OCI-LY1 (cell line): Measurements from ENCODE around the gene C5orf22.

Experiments used
- H2AFZ ChIP-seq: fragments of 200-600 bp; sonication (generic), shearing (Covaris generic); 2 replicates; pipeline ENCODE4 v1.6.0; 2014; ENCODE audit warnings: antibody characterized with exemption, mild to moderate bottlenecking, low read length
- H3F3A ChIP-seq: fragments of 200-600 bp; sonication (generic), shearing (Covaris generic); 2 replicates; pipeline ENCODE4 v1.6.0; 2014; ENCODE audit warnings: mild to moderate bottlenecking, antibody characterized with exemption, low read length, moderate library complexity; ENCODE audit not compliant: insufficient read depth
- H3K27ac ChIP-seq: fragments of 200-600 bp; sonication (generic); 2 replicates; pipeline ENCODE4 v1.5.1; 2014; ENCODE audit warnings: low read length, mixed run types, mild to moderate bottlenecking, low read depth; ENCODE audit not compliant: poor library complexity, severe bottlenecking
- H3K27me3 ChIP-seq: fragments of 200-600 bp; sonication (generic); 2 replicates; pipeline ENCODE4 v1.6.0; 2014; ENCODE audit warnings: antibody characterized with exemption, mild to moderate bottlenecking, low read length, moderate library complexity; ENCODE audit not compliant: insufficient read depth
- H3K36me3 ChIP-seq: fragments of 200-600 bp; sonication (generic); 2 replicates; pipeline ENCODE4 v1.6.1; 2014; ENCODE audit warnings: mild to moderate bottlenecking, antibody characterized with exemption, low read length, moderate library complexity, mixed read lengths; ENCODE audit not compliant: insufficient read depth
- H3K4me1 ChIP-seq: fragments of 200-600 bp; sonication (generic); 2 replicates; pipeline ENCODE4 v1.5.1; 2014; ENCODE audit warnings: mild to moderate bottlenecking, low read length, moderate library complexity; ENCODE audit not compliant: insufficient read depth, severe bottlenecking
- H3K4me2 ChIP-seq: fragments of 200-600 bp; sonication (generic), shearing (Covaris generic); 2 replicates; pipeline ENCODE4 v1.6.1; 2014; ENCODE audit warnings: low read length
- H3K4me3 ChIP-seq: fragments of 200-600 bp; sonication (generic); 2 replicates; pipeline ENCODE4 v1.5.1; 2014; ENCODE audit warnings: low read length, low read depth, mild to moderate bottlenecking, mixed read lengths; ENCODE audit not compliant: poor library complexity, severe bottlenecking
- H3K79me2 ChIP-seq: fragments of 200-600 bp; shearing (Covaris generic); 2 replicates; pipeline ENCODE4 v1.6.1; 2016; ENCODE audit warnings: mixed run types, low read length, mixed read lengths; ENCODE audit not compliant: insufficient read depth
- H3K9ac ChIP-seq: fragments of 200-600 bp; sonication (generic), shearing (Covaris generic); 2 replicates; pipeline ENCODE4 v1.6.1; 2014; ENCODE audit warnings: mild to moderate bottlenecking, low read length, mixed read lengths
- H3K9me2 ChIP-seq: fragments of 200-600 bp; sonication (generic), shearing (Covaris generic); 2 replicates; pipeline ENCODE4 v1.6.1; 2014; ENCODE audit warnings: low read depth, mild to moderate bottlenecking, low read length, mixed read lengths
- H3K9me3 ChIP-seq: fragments of 200-600 bp; shearing (Covaris generic); 2 replicates; pipeline ENCODE4 v1.6.1; 2014; ENCODE audit warnings: low read length, mixed read lengths
- H4K20me1 ChIP-seq: fragments of 200-600 bp; sonication (generic), shearing (Covaris generic); 2 replicates; pipeline ENCODE4 v1.6.0; 2016; ENCODE audit warnings: mild to moderate bottlenecking, low read length; ENCODE audit not compliant: insufficient read depth
- EZH2 ChIP-seq: fragments of 200-600 bp; sonication (generic), shearing (Covaris generic); IDR thresholded peaks from 2 replicates; pipeline ENCODE4 v1.8.0; 2017; ENCODE audit warnings: borderline replicate concordance, mixed run types, mild to moderate bottlenecking, antibody characterized with exemption, low read length, moderate library complexity, mixed read lengths
- TF ChIP-seq, protein P1 (sequence below): fragments of 200-600 bp; sonication (generic), shearing (Covaris generic); IDR thresholded peaks from 2 replicates; pipeline ENCODE4 v1.5.1; 2017; ENCODE audit warnings: mild to moderate bottlenecking, antibody characterized with exemption, low read length, moderate library complexity, mixed read lengths

Gene C5orf22

DNA sequence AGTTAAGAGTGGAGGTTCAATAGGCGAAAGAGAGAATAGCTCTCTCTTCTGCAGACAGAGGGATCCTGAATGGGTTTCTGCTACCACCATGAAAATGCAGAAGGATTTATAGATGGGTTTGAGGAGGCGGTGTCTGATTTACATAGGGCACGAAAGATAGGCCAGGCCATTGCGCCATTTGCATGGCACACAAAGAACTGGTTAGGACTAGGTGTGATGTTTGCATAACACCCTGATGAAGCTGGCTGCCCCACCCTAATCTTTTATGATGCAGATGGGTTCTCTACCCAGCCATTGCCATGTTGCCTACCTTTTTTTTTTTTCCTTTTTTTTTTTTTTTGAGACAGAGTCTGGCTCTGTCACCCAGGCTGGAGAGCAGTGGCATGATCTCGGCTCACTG, 55.4 kb downstream of the C5orf22 start:
- H3F3A ChIP-seq: no peaks in the 10 kb centered on the region
- no peak overlapping the region for H3K27ac ChIP-seq
- no peak overlapping the region for H3K9ac ChIP-seq
- H4K20me1 ChIP-seq: no peaks in the 10 kb centered on the region
- H3K4me1 ChIP-seq: no peaks in the 10 kb centered on the region
- H2AFZ ChIP-seq: no peak overlapping the region
- no peaks in the 10 kb centered on the region for H3K9me2 ChIP-seq
- H3K9me3 ChIP-seq: 0 out of 2 replicates have a peak, but pooled peaks cover 2% of the 10 kb centered on the region
- H3K27me3 ChIP-seq: no peaks in the 10 kb centered on the region
- H3K79me2 ChIP-seq: no peaks in the 10 kb centered on the region
- H3K4me2 ChIP-seq: no peak overlapping the region
- TF ChIP-seq, protein P1, sequence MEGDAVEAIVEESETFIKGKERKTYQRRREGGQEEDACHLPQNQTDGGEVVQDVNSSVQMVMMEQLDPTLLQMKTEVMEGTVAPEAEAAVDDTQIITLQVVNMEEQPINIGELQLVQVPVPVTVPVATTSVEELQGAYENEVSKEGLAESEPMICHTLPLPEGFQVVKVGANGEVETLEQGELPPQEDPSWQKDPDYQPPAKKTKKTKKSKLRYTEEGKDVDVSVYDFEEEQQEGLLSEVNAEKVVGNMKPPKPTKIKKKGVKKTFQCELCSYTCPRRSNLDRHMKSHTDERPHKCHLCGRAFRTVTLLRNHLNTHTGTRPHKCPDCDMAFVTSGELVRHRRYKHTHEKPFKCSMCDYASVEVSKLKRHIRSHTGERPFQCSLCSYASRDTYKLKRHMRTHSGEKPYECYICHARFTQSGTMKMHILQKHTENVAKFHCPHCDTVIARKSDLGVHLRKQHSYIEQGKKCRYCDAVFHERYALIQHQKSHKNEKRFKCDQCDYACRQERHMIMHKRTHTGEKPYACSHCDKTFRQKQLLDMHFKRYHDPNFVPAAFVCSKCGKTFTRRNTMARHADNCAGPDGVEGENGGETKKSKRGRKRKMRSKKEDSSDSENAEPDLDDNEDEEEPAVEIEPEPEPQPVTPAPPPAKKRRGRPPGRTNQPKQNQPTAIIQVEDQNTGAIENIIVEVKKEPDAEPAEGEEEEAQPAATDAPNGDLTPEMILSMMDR: no peak
- no peak for TF ChIP-seq EZH2
- H3K36me3 ChIP-seq: no peaks in the 10 kb centered on the region
- H3K4me3 ChIP-seq: no peak overlapping the region

DNA sequence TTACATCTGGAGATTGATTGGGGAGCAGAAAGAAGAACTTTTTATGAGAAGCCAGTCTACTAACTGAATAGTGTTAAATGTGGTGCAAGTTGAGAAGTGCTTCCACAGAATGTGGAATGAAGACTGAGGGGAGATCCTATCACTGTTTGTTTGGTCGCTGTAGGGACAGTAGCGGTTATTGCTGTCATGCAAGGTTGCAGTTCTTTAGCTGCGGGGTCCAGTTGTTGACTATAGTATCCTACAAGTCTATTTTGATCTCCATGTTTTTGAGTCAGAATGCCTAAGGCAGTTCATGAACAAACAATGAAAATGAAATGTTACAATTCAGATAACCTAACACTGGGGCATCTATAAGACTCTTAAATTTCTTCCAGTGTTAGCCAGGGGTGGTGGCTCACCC, 61.6 kb downstream of the C5orf22 start:
- H2AFZ ChIP-seq: no peak overlapping the region
- no peaks in the 10 kb centered on the region for H3K79me2 ChIP-seq
- TF ChIP-seq, protein P1: no peak
- H4K20me1 ChIP-seq: no peaks in the 10 kb centered on the region
- H3K27ac ChIP-seq: no peak overlapping the region
- H3K4me3 ChIP-seq: no peak overlapping the region
- no peaks in the 10 kb centered on the region for H3F3A ChIP-seq
- 0 out of 2 replicates have a peak, but pooled peaks cover 3% of the 10 kb centered on the region for H3K27me3 ChIP-seq
- H3K9me3 ChIP-seq: 0 out of 2 replicates have a peak, but pooled peaks cover under 1% of the 10 kb centered on the region
- H3K4me1 ChIP-seq: no peaks in the 10 kb centered on the region
- H3K4me2 ChIP-seq: no peak overlapping the region
- H3K9ac ChIP-seq: no peak overlapping the region
- H3K9me2 ChIP-seq: no peaks in the 10 kb centered on the region
- no peaks in the 10 kb centered on the region for H3K36me3 ChIP-seq

DNA sequence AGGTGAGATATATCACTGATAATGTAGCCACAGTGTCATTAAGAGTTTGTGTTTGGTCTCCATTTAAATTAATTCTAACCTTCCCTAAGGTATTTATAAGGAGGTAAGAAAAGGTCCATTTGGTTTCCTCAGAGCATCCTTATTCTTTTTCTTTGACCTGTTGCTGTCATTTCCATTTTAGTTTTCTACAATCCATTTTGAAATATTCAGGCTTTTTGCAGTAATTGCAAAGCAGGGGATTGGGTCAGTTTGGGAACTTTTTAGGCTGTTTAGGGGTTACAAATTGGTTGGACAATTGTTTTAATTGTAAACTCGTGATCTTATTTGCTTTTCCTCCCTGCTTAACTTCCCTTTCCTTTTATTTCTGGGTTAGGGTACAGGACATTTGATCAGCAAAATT, 64.3 kb downstream of the C5orf22 start:
- Histone ChIP-seq H3F3A (no peaks in the 10 kb centered on the region), H3K9me3 (no peaks in the 10 kb centered on the region), H3K4me1 (no peaks in the 10 kb centered on the region), H3K27me3 (0 out of 2 replicates have a peak, but pooled peaks cover 3% of the 10 kb centered on the region), H3K79me2 (no peaks in the 10 kb centered on the region), H2AFZ (no peak overlapping the region), H3K27ac (no peak overlapping the region), H3K36me3 (no peaks in the 10 kb centered on the region), H4K20me1 (no peaks in the 10 kb centered on the region), H3K4me2 (no peak overlapping the region), H3K9me2 (no peaks in the 10 kb centered on the region), H3K4me3 (no peak overlapping the region), H3K9ac (no peak overlapping the region)
- TF ChIP-seq, protein P1: no peak
- no peak for TF ChIP-seq EZH2
